Measurements from ENCODE around the gene CARD18.

Gene CARD18, protein sequence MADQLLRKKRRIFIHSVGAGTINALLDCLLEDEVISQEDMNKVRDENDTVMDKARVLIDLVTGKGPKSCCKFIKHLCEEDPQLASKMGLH

GRCh38 chr11:105139669-105140068, at the start of gene CARD18:
Gene CARD18, minus strand, starts transcription at chr11:105139769. Its CDS starts 43 bp downstream, at chr11:105139726.
- CTCF ChIA-PET = no interaction called here
- DNase-seq (ENCODE audit: extremely low spot score) = no peak
- POLR2A ChIA-PET = no interaction called here
- TF ChIP-seq CTBP1 (IDR thresholded peaks at IDR 0.05; ENCODE audit: borderline replicate concordance) (no peak), TARDBP (IDR thresholded peaks at IDR 0.05) (no peak), HDGF (IDR thresholded peaks at IDR 0.05; ENCODE audit: borderline replicate concordance) (no peak), SP1 (IDR thresholded peaks at IDR 0.05) (no peak)

DNA sequence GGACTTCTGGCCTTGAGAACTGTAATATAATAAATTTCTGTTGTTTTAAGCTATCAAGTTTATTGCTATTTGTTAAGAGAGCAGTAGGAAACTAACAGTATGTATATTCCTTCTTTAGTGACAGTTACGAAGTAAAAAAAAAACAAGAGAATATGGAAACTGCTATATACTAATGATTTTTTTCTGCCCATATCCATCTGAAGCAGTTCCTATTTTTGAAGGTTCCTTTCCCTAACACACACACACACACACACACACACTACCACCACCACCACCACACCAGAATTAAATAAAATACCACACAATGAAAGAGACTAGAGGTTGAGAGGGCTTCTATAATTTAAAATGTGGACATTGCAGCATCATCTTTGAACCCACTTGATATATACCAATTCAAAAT, 44.4 kb upstream of the CARD18 start:
- ChIA-PET POLR2A (no interaction called here), CTCF (no interaction called here)
- no peak for DNase-seq (ENCODE audit: extremely low spot score)
- TF ChIP-seq FOXA1 (IDR thresholded peaks at IDR 0.05) (no peak), SUZ12 (IDR thresholded peaks at IDR 0.05) (no peak), ELF4 (IDR thresholded peaks at IDR 0.05) (no peak), ARNT (IDR thresholded peaks at IDR 0.05) (no peak), FOXM1 (IDR thresholded peaks at IDR 0.05; ENCODE audit: borderline replicate concordance) (no peak), PKNOX1 (IDR thresholded peaks at IDR 0.05) (no peak), SP1 (IDR thresholded peaks at IDR 0.05) (no peak), NFRKB (IDR thresholded peaks at IDR 0.05) (no peak), HDGF (IDR thresholded peaks at IDR 0.05; ENCODE audit: borderline replicate concordance) (no peak), ZNF384 (IDR thresholded peaks at IDR 0.05) (no peak), TARDBP (IDR thresholded peaks at IDR 0.05) (no peak), BHLHE40 (IDR thresholded peaks at IDR 0.05; ENCODE audit: borderline replicate concordance) (no peak), L3MBTL2 (conservative IDR thresholded peaks at IDR 0.05) (no peak), LEF1 (IDR thresholded peaks at IDR 0.05; ENCODE audit: borderline replicate concordance) (no peak), FOXK2 (IDR thresholded peaks at IDR 0.05) (no peak), CTBP1 (IDR thresholded peaks at IDR 0.05; ENCODE audit: borderline replicate concordance) (no peak)

GRCh38 chr11:105183426-105183825, 43.9 kb upstream of the CARD18 start:
- ChIA-PET CTCF (no interaction called here), POLR2A (no interaction called here)
- no peak for TF ChIP-seq FOXA1 (IDR thresholded peaks at IDR 0.05)
- TF ChIP-seq ARNT (IDR thresholded peaks at IDR 0.05) = no peak
- TF ChIP-seq FOXM1 (IDR thresholded peaks at IDR 0.05; ENCODE audit: borderline replicate concordance) = no peak
- TF ChIP-seq SP1 (IDR thresholded peaks at IDR 0.05) = no peak
- no peak for TF ChIP-seq NFRKB (IDR thresholded peaks at IDR 0.05)
- no peak for TF ChIP-seq SUZ12 (IDR thresholded peaks at IDR 0.05)
- no peak for TF ChIP-seq FOXK2 (IDR thresholded peaks at IDR 0.05)
- no peak for TF ChIP-seq BHLHE40 (IDR thresholded peaks at IDR 0.05; ENCODE audit: borderline replicate concordance)
- TF ChIP-seq ZNF384 (IDR thresholded peaks at IDR 0.05) = no peak
- no peak for TF ChIP-seq LEF1 (IDR thresholded peaks at IDR 0.05; ENCODE audit: borderline replicate concordance)
- no peak for TF ChIP-seq TARDBP (IDR thresholded peaks at IDR 0.05)
- no peak for TF ChIP-seq ELF4 (IDR thresholded peaks at IDR 0.05)
- no peak for TF ChIP-seq PKNOX1 (IDR thresholded peaks at IDR 0.05)
- no peak for TF ChIP-seq CTBP1 (IDR thresholded peaks at IDR 0.05; ENCODE audit: borderline replicate concordance)
- TF ChIP-seq L3MBTL2 (conservative IDR thresholded peaks at IDR 0.05) = no peak
- no peak for TF ChIP-seq HDGF (IDR thresholded peaks at IDR 0.05; ENCODE audit: borderline replicate concordance)
- DNase-seq (ENCODE audit: extremely low spot score) = no peak

GRCh38 chr11:105181521-105181920, 42.0 kb upstream of the CARD18 start:
- no peak for TF ChIP-seq NFRKB (IDR thresholded peaks at IDR 0.05)
- no peak for TF ChIP-seq FOXM1 (IDR thresholded peaks at IDR 0.05; ENCODE audit: borderline replicate concordance)
- no peak for DNase-seq (ENCODE audit: extremely low spot score)
- ChIA-PET CTCF (no interaction called here), POLR2A (no interaction called here)

GRCh38 chr11:105181100-105181499, 41.5 kb upstream of the CARD18 start:
- ChIA-PET POLR2A (no interaction called here), CTCF (no interaction called here)
- TF ChIP-seq LEF1 (IDR thresholded peaks at IDR 0.05; ENCODE audit: borderline replicate concordance) (no peak), TARDBP (IDR thresholded peaks at IDR 0.05) (no peak), ELF4 (IDR thresholded peaks at IDR 0.05) (no peak), NFRKB (IDR thresholded peaks at IDR 0.05) (no peak)
- no peak for DNase-seq (ENCODE audit: extremely low spot score)

GRCh38 chr11:105179542-105180278, 40.1 kb upstream of the CARD18 start:
- DNase-seq (ENCODE audit: extremely low spot score) = no peak
- no peak for TF ChIP-seq HDGF (IDR thresholded peaks at IDR 0.05; ENCODE audit: borderline replicate concordance)
- no peak for TF ChIP-seq FOXK2 (IDR thresholded peaks at IDR 0.05)
- no peak for TF ChIP-seq CTBP1 (IDR thresholded peaks at IDR 0.05; ENCODE audit: borderline replicate concordance)
- TF ChIP-seq FOXA1 (IDR thresholded peaks at IDR 0.05) = no peak
- TF ChIP-seq BHLHE40 (IDR thresholded peaks at IDR 0.05; ENCODE audit: borderline replicate concordance) = no peak
- no peak for TF ChIP-seq FOXM1 (IDR thresholded peaks at IDR 0.05; ENCODE audit: borderline replicate concordance)
- TF ChIP-seq PKNOX1 (IDR thresholded peaks at IDR 0.05) = no peak
- no peak for TF ChIP-seq SUZ12 (IDR thresholded peaks at IDR 0.05)
- TF ChIP-seq ZNF384 (IDR thresholded peaks at IDR 0.05) = no peak
- no peak for TF ChIP-seq L3MBTL2 (conservative IDR thresholded peaks at IDR 0.05)
- no peak for TF ChIP-seq SP1 (IDR thresholded peaks at IDR 0.05)
- ChIA-PET CTCF (no interaction called here), POLR2A (no interaction called here)

Measured in HEK293T (cell line).